ENCODE results near the gene ADD1. TPM values are rescaled to one million over a fixed set of nuclear protein-coding genes. Genes with fewer than 3 reads are reported as not detected.

Gene ADD1
- polyA plus RNA-seq, 12 donors = 147 to 968 (median 173) TPM

- no peak for DNase-seq
These were observed 39.8 kb upstream of the ADD1 start for GRCh38 chr4:2803624-2804448.

DNA sequence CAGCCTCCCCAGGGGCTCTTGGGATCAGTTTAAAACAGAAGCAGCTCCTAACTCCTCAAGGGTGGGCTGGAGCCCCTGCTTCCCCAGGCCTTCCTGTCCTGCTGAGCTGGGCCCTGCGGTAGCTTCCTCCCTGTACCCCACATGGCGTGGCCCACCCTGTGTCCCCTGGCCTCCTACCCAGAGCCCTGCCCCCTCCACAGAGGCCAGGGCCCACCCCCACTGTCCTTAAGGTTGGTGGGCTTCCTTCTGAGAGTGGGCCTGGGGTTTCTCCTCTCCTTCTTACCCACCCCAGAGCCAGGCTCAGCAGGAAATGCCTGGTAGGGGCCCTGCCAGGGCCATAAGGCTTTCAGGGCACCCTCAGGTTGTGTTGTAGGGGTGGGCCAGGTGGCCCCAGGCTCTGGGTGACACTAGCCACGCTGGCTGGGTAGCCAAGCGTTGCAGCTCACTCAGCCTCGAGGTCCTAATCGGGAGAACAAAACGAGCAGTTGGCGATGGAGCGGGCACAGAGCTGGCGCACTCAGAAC is 39.1 kb upstream of the ADD1 start:
- DNase-seq = no peak

- no peak for DNase-seq
These were observed 38.6 kb upstream of the ADD1 start for GRCh38 chr4:2804973-2805501.

DNA sequence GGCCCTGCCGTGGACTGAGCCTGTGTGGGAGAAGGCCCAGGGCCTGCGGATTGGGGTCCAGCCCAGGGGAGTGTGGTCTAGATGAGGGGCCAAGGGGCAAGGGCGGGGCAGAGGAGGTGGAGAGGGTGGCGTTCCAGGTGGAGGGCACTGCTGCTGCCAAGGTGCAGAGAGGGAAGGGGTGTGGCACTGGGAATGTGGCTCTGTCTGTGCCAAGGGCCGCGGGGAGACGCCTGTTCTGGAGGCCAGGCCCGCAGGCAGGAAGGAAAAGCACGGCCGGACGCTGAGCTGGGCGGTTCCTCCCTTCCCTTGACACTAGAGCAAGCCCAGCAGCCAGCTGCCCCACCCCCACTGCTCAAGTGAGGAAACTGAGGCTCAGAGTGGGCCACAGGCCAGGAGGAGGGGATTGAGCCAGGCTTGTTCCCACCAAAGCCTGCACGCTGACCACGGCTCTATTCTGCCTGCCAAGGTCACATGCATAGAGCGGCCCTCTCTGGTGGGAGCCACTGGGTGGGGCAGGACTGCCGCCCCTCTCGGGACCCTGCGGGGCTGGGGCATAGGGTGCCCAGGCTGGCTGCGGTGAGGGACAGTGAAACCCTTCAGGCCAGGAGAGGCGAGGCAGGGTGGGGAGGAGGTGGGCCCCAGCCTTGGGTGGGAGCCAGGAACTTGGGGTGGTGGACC is 37.8 kb upstream of the ADD1 start:
- DNase-seq = no peak

DNA sequence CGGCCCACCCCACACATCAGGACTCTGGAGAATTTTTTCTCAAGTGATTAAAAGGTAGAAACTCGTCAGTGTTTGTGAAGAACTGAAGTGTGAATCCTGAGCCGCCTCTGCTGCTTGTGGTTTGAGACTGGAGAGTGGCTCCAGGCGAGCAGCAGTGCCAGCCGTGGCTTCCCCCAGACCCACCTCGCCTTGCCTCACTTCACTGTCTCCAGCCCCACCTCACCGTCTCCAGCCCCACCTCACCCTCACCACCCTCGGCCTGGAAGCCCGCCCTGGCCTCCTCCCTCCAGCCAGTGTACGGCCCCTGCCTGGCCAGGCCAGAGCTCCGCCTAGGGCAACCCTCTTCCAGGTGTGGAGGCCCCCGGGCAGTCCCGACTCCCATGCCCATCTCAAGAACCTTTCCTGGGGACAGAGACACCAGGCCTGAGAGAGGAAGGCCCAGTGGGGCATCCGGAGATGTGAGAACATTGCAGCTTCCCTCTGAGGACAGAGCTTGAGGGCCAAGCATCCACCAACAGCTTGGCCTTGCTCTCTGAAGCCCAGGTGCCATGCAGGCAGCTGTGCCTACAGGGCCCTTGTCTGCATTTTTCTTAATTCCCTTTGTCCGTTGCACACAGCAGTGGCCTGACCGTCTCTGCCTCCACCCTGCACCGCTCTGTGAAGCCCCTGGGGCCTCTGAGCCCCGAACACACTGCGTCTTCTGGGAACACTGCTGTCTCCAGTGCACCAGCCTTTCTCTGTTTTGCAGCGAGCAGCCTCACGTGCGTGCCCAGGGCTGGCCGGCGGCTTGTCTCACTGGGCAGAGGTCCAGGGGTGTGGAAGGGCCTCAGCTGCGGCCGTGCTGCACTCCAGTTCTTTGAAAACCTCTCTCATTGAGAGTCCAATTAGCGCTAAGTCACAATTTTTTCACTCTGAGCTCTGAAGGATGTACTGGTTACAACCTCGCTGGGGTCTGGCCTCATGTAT is 37.0 kb upstream of the ADD1 start:
- no peak for DNase-seq

- DNase-seq = no peak
These were observed 36.1 kb upstream of the ADD1 start for GRCh38 chr4:2807571-2807970.

DNA sequence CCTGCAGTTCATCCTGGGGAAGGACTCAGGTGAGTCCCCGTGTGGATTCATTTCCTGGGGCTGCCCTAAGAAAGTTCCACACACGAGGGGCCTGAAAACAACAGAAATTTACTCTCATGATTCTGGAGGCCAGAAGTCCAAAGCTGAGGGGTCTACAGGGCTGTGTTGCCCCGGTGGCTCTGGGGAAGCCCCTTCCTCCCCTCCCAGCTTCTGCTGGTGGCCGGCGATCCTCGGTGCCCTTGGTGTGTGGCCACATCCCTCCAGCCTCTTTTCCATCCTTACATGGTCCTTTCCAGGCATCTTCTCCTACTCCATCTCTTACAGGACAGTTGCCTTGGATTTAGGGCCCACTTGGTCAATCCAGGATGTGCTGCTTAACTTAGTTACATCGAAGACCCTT is 35.6 kb upstream of the ADD1 start:
- DNase-seq = no peak

DNA sequence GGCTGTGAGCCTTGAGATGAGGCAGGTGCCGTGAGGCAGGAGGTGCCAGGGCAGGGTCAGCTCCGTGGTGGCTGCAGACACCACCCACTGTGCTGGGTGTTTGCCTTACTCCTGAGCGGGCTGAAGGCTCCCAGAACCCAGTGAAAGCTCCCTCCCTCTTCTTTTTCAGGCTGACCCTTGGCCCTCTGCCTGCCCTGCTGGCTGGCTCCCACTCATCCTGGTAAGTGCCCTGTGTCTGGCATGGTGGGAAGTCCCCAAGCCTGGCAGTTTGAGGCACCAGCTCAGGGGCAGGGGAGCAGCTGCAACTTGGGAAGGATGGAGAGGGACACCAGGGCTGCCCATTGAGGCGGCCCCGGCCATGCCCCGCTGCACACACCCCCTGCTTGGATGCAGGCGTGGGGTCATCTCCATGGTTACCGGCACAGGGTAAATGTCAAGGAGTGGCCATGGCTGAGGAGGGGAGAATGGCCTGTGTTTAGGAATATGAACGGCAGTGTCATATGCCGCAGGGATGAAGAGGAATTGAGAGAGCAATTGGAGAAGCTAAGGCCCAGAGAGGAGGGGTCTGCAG is 33.9 kb upstream of the ADD1 start:
- no peak for DNase-seq

DNA sequence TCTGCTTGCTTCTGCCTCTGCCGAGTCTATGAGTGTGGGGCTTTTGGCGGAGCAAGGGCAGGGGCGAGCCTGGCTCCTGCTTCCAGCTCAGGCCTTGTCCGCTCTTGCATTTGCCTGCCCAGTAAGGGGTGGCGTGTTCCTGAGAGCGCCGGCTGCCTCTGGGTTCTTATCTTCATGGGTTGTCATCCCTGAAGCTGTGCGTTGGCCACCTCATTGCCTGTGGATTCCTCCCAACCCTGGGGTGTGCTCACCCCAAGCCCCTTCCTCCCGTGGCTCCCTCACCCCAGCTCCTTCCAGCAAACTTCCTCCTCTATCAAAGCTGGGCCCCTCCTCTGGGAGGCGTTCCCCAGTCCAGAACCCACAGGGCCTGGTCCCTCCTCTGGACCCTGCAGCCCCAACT is 33.3 kb upstream of the ADD1 start:
- DNase-seq = no peak

GRCh38 chr4:2811830-2812611 is 31.6 kb upstream of the ADD1 start:
- DNase-seq = peak; percentile 48

DNA sequence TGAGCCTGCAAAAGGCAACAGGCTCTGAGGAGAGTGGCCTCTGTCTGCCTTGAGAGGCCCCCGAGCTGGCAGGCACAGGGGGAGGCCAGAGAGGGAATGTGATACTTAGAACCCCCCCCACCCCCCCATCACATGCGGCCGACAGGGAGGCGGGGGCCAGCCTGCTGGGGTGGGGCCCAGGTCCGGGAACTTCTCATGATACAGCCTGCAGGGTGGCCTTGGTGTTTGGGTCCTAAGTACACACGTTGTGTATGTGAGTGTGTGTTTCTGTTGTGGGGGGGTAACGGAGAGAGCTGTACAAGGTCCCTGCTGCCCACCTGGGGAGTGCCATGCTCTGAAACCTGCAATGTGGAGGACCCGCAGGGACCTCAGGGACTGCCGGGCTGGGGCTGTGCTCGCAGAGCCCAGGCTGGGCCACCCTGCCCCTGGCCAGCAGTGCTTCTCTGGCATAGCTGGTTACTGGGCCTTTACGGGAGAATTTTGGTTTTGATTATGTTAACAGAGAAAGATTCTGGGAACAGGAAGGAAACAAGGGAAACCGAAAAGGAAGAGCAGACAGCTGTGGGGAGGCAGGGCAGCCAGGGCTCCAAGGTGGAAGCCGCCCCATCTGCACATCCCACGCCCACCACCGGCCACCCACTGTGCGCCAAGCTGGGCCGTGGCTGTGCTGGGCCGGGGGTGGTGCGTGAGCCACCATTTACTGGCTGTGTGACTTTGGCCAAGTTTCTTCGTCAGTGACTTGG is 30.9 kb upstream of the ADD1 start:
- no peak for DNase-seq

GRCh38 chr4:2813446-2814405 is 29.9 kb upstream of the ADD1 start:
- no peak for DNase-seq

DNA sequence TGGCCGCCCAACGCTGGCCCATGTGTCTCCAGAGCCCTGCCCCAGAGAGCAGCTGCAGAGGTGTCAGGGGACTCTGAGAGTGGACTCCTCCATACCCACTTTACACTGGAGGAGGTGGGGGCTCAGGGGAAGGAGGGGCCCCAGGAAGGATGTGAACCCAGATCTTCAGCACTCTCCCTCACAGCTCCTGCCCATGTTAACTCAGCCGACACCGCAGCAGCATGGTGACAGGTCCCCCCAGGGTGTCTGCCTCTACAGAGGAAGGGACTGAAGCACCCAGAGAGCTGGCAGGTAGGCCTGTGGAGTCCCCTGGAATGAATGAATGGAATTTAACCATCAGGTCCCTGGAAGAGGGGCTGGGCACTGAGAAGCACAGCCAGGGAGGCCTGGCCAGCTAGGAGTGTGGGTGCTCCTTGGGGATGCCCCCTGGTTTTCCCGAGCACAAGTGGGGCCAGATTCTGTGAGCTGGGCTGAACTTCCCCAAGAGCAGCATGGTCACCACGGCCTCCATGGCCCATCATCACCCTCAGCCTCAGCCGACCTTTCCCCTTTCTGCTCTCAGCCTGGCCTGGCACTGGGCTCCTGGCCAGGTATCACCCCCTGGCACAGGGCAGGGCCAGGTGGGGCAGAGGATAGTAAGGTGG is 28.9 kb upstream of the ADD1 start:
- DNase-seq = no peak

GRCh38 chr4:2816401-2816954 is 27.2 kb upstream of the ADD1 start:
- DNase-seq = no peak

DNA sequence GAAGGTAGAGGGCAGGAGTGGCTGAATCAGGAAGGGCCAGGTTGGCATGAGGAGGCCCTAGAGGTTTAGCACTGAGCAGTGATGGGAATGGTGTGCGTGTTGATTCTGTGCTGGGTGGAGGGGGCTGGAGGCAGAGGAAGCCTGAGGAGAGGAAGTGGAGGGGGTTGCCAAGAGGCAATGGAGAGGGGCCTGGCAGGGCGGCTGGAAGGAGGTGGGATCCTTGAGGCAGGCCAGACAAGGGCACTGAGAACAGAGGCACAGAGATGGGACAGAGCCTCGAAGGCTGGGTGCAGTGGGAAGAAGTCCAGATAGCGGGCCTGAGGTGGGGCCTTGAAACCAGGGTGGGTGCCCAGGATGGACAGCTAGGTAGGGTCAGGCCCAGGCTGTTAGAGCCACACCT is 26.5 kb upstream of the ADD1 start:
- no peak for DNase-seq

GRCh38 chr4:2817701-2818350 is 25.8 kb upstream of the ADD1 start:
- DNase-seq = no peak

GRCh38 chr4:2818351-2818939 is 25.2 kb upstream of the ADD1 start:
- no peak for DNase-seq

Data from muscle of arm (tissue), 12 donors.